ENCODE measurements around the gene PLXNA4. TPM values are rescaled to one million over a fixed set of nuclear protein-coding genes. Genes with fewer than 3 reads are reported as not detected.

Gene PLXNA4
- total RNA-seq, 2 experiments from 2014 or later, result 0.75 to 0.85 TPM

- H3K4me1 Mint-ChIP-seq (ENCODE audit: low read depth), result no peaks in the 10 kb centered on the region
- H3K9me3 ChIP-seq (ENCODE audit: control insufficient read depth in 1 of 2, insufficient read depth in 1 of 2, low read length in 2 of 2), result no peaks in the 10 kb centered on the region
- no peaks in the 10 kb centered on the region for H3K36me3 ChIP-seq (ENCODE audit: insufficient read depth, low read length)
- TF ChIP-seq CTCF (IDR thresholded peaks at IDR 0.05), result no peak
- no peak overlapping the region for H3K4me3 ChIP-seq (ENCODE audit: low read length)
- H3K4me1 ChIP-seq (ENCODE audit: insufficient read depth, low read length), result no peaks in the 10 kb centered on the region
- POLR2A ChIA-PET, result no interaction called here
- CTCF ChIA-PET, result no interaction called here
- no peaks in the 10 kb centered on the region for H3K9me3 Mint-ChIP-seq
- H3K36me3 Mint-ChIP-seq (ENCODE audit: low read depth), result no peaks in the 10 kb centered on the region
- H3K27me3 ChIP-seq (ENCODE audit: control insufficient read depth in 1 of 2, insufficient read depth in 2 of 2, low read length in 2 of 2), result peaks cover 0 to 15% of the 10 kb centered on the region in 2 experiments
- no peak overlapping the region for H3K27ac ChIP-seq (ENCODE audit: low read depth in 1 of 2, low read length in 2 of 2)
- no peak overlapping the region for H3K27ac Mint-ChIP-seq
- intact Hi-C loops (cut with DNase I, micrococcal nuclease), result no loop called here
- H3K4me3 Mint-ChIP-seq, result no peak overlapping the region
- no peak for ATAC-seq (ENCODE audit: poor library complexity)
- H3K27me3 Mint-ChIP-seq, result peaks cover 43% of the 10 kb centered on the region
- no peak for DNase-seq
These were observed 295.9 kb downstream of the PLXNA4 start for GRCh38 chr7:132280335-132280734.

- CTCF ChIA-PET, result no interaction called here
- H3K27me3 Mint-ChIP-seq, result peaks cover 43% of the 10 kb centered on the region
- H3K4me3 Mint-ChIP-seq, result no peak overlapping the region
- no peaks in the 10 kb centered on the region for H3K9me3 Mint-ChIP-seq
- intact Hi-C loops (cut with DNase I, micrococcal nuclease), result no loop called here
- Histone ChIP-seq H3K4me3 (ENCODE audit: low read length) (no peak overlapping the region), H3K27me3 (ENCODE audit: control insufficient read depth in 1 of 2, insufficient read depth in 2 of 2, low read length in 2 of 2) (peaks cover 0 to 15% of the 10 kb centered on the region in 2 experiments), H3K36me3 (ENCODE audit: insufficient read depth, low read length) (no peaks in the 10 kb centered on the region), H3K27ac (ENCODE audit: low read depth in 1 of 2, low read length in 2 of 2) (no peak overlapping the region), H3K9me3 (ENCODE audit: control insufficient read depth in 1 of 2, insufficient read depth in 1 of 2, low read length in 2 of 2) (no peaks in the 10 kb centered on the region), H3K4me1 (ENCODE audit: insufficient read depth, low read length) (no peaks in the 10 kb centered on the region)
- TF ChIP-seq CTCF (IDR thresholded peaks at IDR 0.05), result no peak
- POLR2A ChIA-PET, result no interaction called here
- no peak for DNase-seq
- ATAC-seq (ENCODE audit: poor library complexity), result no peak
- no peaks in the 10 kb centered on the region for H3K36me3 Mint-ChIP-seq (ENCODE audit: low read depth)
- H3K27ac Mint-ChIP-seq, result no peak overlapping the region
- no peaks in the 10 kb centered on the region for H3K4me1 Mint-ChIP-seq (ENCODE audit: low read depth)
These were observed 296.6 kb downstream of the PLXNA4 start for GRCh38 chr7:132279718-132280117.

- no peak for TF ChIP-seq CTCF (IDR thresholded peaks at IDR 0.05)
- H3K4me1 Mint-ChIP-seq (ENCODE audit: low read depth), result no peaks in the 10 kb centered on the region
- H3K4me3 Mint-ChIP-seq, result no peak overlapping the region
- Histone ChIP-seq H3K4me3 (ENCODE audit: low read length) (no peak overlapping the region), H3K9me3 (ENCODE audit: control insufficient read depth in 1 of 2, insufficient read depth in 1 of 2, low read length in 2 of 2) (no peaks in the 10 kb centered on the region), H3K27me3 (ENCODE audit: control insufficient read depth in 1 of 2, insufficient read depth in 2 of 2, low read length in 2 of 2) (peaks cover 0 to 15% of the 10 kb centered on the region in 2 experiments), H3K4me1 (ENCODE audit: insufficient read depth, low read length) (no peaks in the 10 kb centered on the region), H3K36me3 (ENCODE audit: insufficient read depth, low read length) (no peaks in the 10 kb centered on the region), H3K27ac (ENCODE audit: low read depth in 1 of 2, low read length in 2 of 2) (no peak overlapping the region)
- H3K27me3 Mint-ChIP-seq, result peaks cover 44% of the 10 kb centered on the region
- intact Hi-C loops (cut with DNase I, micrococcal nuclease), result no loop called here
- ChIA-PET CTCF (no interaction called here), POLR2A (no interaction called here)
- H3K27ac Mint-ChIP-seq, result no peak overlapping the region
- H3K9me3 Mint-ChIP-seq, result no peaks in the 10 kb centered on the region
- H3K36me3 Mint-ChIP-seq (ENCODE audit: low read depth), result no peaks in the 10 kb centered on the region
- ATAC-seq (ENCODE audit: poor library complexity) (no peak), DNase-seq (no peak)
These were observed 299.1 kb downstream of the PLXNA4 start for GRCh38 chr7:132276976-132277725.

Data from CD4-positive, alpha-beta T cell (primary cell).